ENCODE data around the gene TAPBP.

GRCh38 chr6:33330736-33331135 lies 16.9 kb upstream of the TAPBP start:
- TF ChIP-seq POLR2A (IDR thresholded peaks at IDR 0.05) (no peak), CTCF (IDR thresholded peaks at IDR 0.05) (no peak)
